HepG2 (cell line): ENCODE measurements around the gene SUPT6H. TPM values are rescaled to one million over a fixed set of nuclear protein-coding genes. Genes with fewer than 3 reads are reported as not detected.

Experiments used
- BHLHE40 ChIP-seq: IDR thresholded peaks from 2 replicates; pipeline ENCODE4 v1.6.1; 2011; ENCODE audit warnings: low read length, improper control_type of control experiment
- CBX1 ChIP-seq: IDR thresholded peaks from one replicate; pipeline ENCODE4 v1.6.1; 2016; ENCODE audit warnings: antibody characterized with exemption, low read depth
- EZH2 ChIP-seq: conservative IDR thresholded peaks from 2 replicates; pipeline ENCODE4 v1.6.1; 2012; ENCODE audit warnings: mild to moderate bottlenecking, low read depth, low read length, moderate library complexity
- HNF4G ChIP-seq, 2 experiments: sonication (generic) in 1 of 2; formaldehyde crosslinking in 1 of 2; IDR thresholded peaks; 2 replicates each; pipeline versions ENCODE4 v1.4.0 to v1.6.1; 2011 to 2020; ENCODE audit warnings: borderline replicate concordance in 2 of 2, low read depth in 2 of 2, mild to moderate bottlenecking in 2 of 2, low read length in 1 of 2, missing genetic modification reagents in 1 of 2, moderate library complexity in 1 of 2
- KLF16 ChIP-seq, 2 experiments: sonication (generic) in 1 of 2; formaldehyde crosslinking in 1 of 2; IDR thresholded peaks; 2 replicates each; pipeline versions ENCODE4 v1.6.1 to v1.8.0; 2016 to 2023; ENCODE audit warnings: missing genetic modification reagents in 2 of 2, missing compliant biosample characterization in 1 of 2
- NBN ChIP-seq: fragments of 450-650 bp; conservative IDR thresholded peaks from 2 replicates; pipeline ENCODE4 v1.6.1; 2017
- NPAS2 ChIP-seq: sonication (generic); formaldehyde crosslinking; IDR thresholded peaks from 2 replicates; pipeline ENCODE4 v1.8.0; 2022; ENCODE audit warnings: mild to moderate bottlenecking, missing genetic modification reagents, borderline replicate concordance
- ONECUT2 ChIP-seq: sonication (generic); formaldehyde crosslinking; IDR thresholded peaks from 2 replicates; pipeline ENCODE4 v1.4.0; 2020; ENCODE audit warnings: missing genetic modification reagents
- POGK ChIP-seq: sonication (generic); formaldehyde crosslinking; conservative IDR thresholded peaks from 2 replicates; pipeline ENCODE4 v1.8.0; 2022; ENCODE audit warnings: mild to moderate bottlenecking, moderate library complexity, missing genetic modification reagents
- SRSF9 ChIP-seq: fragments of 200-400 bp; formaldehyde crosslinking; IDR thresholded peaks from 2 replicates; pipeline ENCODE4 v1.6.1; 2018; ENCODE audit warnings: borderline replicate concordance, mild to moderate bottlenecking, low read depth, low read length; ENCODE audit not compliant: insufficient read depth, poor library complexity, severe bottlenecking
- ZBTB7A ChIP-seq: sonication (generic); formaldehyde crosslinking; IDR thresholded peaks from 2 replicates; pipeline ENCODE4 v1.8.0; 2022; ENCODE audit warnings: mild to moderate bottlenecking, missing genetic modification reagents
- ZKSCAN8 ChIP-seq: IDR thresholded peaks from 2 replicates; pipeline ENCODE4 v1.6.1; 2016; ENCODE audit warnings: borderline replicate concordance, missing genetic modification reagents, missing compliant biosample characterization
- ZNF160 ChIP-seq: sonication (generic); formaldehyde crosslinking; IDR thresholded peaks from 2 replicates; pipeline ENCODE4 v1.8.0; 2022; ENCODE audit warnings: mild to moderate bottlenecking, inconsistent platforms, missing genetic modification reagents
- ZNF235 ChIP-seq: sonication (generic); formaldehyde crosslinking; IDR thresholded peaks from 2 replicates; pipeline ENCODE4 v1.8.1; 2023; ENCODE audit warnings: mild to moderate bottlenecking, missing genetic modification reagents, borderline replicate concordance
- ZNF484 ChIP-seq: sonication (generic); formaldehyde crosslinking; IDR thresholded peaks from 2 replicates; pipeline ENCODE4 v1.5.1; 2020; ENCODE audit warnings: mild to moderate bottlenecking, low read depth, missing genetic modification reagents, borderline replicate concordance
- ZNF513 ChIP-seq: sonication (generic); formaldehyde crosslinking; conservative IDR thresholded peaks from 2 replicates; pipeline ENCODE4 v1.5.0; 2020; ENCODE audit warnings: missing genetic modification reagents
- ZNF800 ChIP-seq: sonication (generic); formaldehyde crosslinking; IDR thresholded peaks from 2 replicates; pipeline ENCODE4 v1.4.0; 2020; ENCODE audit warnings: missing genetic modification reagents
- ZNF816 ChIP-seq: sonication (generic); formaldehyde crosslinking; IDR thresholded peaks from 2 replicates; pipeline ENCODE4 v1.8.0; 2022; ENCODE audit warnings: missing genetic modification reagents, mild to moderate bottlenecking, borderline replicate concordance
- ZSCAN9 ChIP-seq: IDR thresholded peaks from 2 replicates; pipeline ENCODE4 v1.6.1; 2016; ENCODE audit warnings: borderline replicate concordance
- polyA plus RNA-seq, 8 experiments: library from polyadenylated mRNA; depleted of rRNA in 3 of 8; stranded (reverse) in 7 of 8; unstranded in 1 of 8; fragments of >200 nt; fragmentation: Illumina TruSeq in 4 of 8; extraction: Trizol in 4 of 8; gene quantifications; 2 replicates each; pipeline versions ENCODE4 v1.2.1 to v1.2.3, GENCODE V29; 2011 to 2016; ENCODE audit warnings: low read depth in 4 of 8, missing spikeins in 1 of 8, mixed read lengths in 1 of 8; ENCODE audit not compliant: insufficient read depth in 1 of 8
- total RNA-seq, 5 experiments: library from RNA; depleted of rRNA; stranded (reverse); fragments of >200 nt; fragmentation: Illumina TruSeq; extraction: Trizol; gene quantifications; 2 replicates each; pipeline ENCODE4 v1.2.3, GENCODE V29; 2016; ENCODE audit warnings: low read depth in 1 of 5

Gene SUPT6H
- total and polyA plus RNA-seq, 2 of the 13 experiments (the other 11 are each of a cell fraction or from before 2014, with no cell fraction given): 32.7 to 39.9 TPM

GRCh38 chr17:28728364-28729200 is 66.6 kb downstream of the SUPT6H start, which contains the start of gene NEK8 (continued):
- no peak for TF ChIP-seq ZNF816 (CRISPR knock-in tag)
- no peak for TF ChIP-seq ZNF484 (CRISPR knock-in tag)
- no peak for TF ChIP-seq ONECUT2 (CRISPR knock-in tag)
- no peak for TF ChIP-seq SRSF9
- no peak for TF ChIP-seq ZKSCAN8 (CRISPR knock-in tag)
- no peak for TF ChIP-seq EZH2
- peak; percentile 26 for TF ChIP-seq CBX1
- no peak for TF ChIP-seq NBN
- TF ChIP-seq HNF4G (IDR thresholded peaks at IDR 0.05; ENCODE audit: borderline replicate concordance, low read depth, low read length): no peak
- TF ChIP-seq HNF4G (CRISPR knock-in tag; IDR thresholded peaks at IDR 0.05; ENCODE audit: borderline replicate concordance, low read depth): no peak
- TF ChIP-seq ZNF235 (CRISPR knock-in tag): no peak; the same call in 1 of the 2 replicates
- TF ChIP-seq NPAS2: no peak
- TF ChIP-seq ZNF160 (CRISPR knock-in tag): no peak
- TF ChIP-seq POGK: no peak
- no peak; the same call in 1 of the 2 replicates for TF ChIP-seq ZSCAN9
- TF ChIP-seq BHLHE40: no peak
- 0 out of 2 replicates have a peak, but pooled peaks have one; percentile 43 for TF ChIP-seq ZBTB7A (CRISPR knock-in tag)
- TF ChIP-seq ZNF513 (CRISPR knock-in tag): no peak
- no peak; the same call in 1 of the 2 replicates for TF ChIP-seq ZNF800 (CRISPR knock-in tag)
- no peak for TF ChIP-seq KLF16 (CRISPR knock-in tag; IDR thresholded peaks at IDR 0.05)
